Breast epithelium (tissue), 3 donors: Measurements from ENCODE around the gene ASPDH.

Experiments
- POLR2A ChIP-seq: fragments of 450-650 bp; IDR thresholded peaks from one replicate; pipeline ENCODE4 v1.6.1; 2016; ENCODE audit warnings: antibody characterized with exemption, mild to moderate bottlenecking, moderate library complexity
- POLR2AphosphoS5 ChIP-seq, 3 donors: sonication (generic); formaldehyde crosslinking; IDR thresholded peaks; one replicate each; pipeline ENCODE4 v1.6.1; 2017; ENCODE audit warnings: antibody characterized with exemption in 3 of 3
- TF ChIP-seq, protein P1 (sequence below), 3 donors: fragments of 450-650 bp; IDR thresholded peaks; one replicate each; pipeline ENCODE4 v1.5.1; 2016 to 2017; ENCODE audit warnings: antibody characterized with exemption in 3 of 3, mild to moderate bottlenecking in 3 of 3, moderate library complexity in 3 of 3

- TF ChIP-seq, protein P1, sequence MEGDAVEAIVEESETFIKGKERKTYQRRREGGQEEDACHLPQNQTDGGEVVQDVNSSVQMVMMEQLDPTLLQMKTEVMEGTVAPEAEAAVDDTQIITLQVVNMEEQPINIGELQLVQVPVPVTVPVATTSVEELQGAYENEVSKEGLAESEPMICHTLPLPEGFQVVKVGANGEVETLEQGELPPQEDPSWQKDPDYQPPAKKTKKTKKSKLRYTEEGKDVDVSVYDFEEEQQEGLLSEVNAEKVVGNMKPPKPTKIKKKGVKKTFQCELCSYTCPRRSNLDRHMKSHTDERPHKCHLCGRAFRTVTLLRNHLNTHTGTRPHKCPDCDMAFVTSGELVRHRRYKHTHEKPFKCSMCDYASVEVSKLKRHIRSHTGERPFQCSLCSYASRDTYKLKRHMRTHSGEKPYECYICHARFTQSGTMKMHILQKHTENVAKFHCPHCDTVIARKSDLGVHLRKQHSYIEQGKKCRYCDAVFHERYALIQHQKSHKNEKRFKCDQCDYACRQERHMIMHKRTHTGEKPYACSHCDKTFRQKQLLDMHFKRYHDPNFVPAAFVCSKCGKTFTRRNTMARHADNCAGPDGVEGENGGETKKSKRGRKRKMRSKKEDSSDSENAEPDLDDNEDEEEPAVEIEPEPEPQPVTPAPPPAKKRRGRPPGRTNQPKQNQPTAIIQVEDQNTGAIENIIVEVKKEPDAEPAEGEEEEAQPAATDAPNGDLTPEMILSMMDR (IDR thresholded peaks at IDR 0.05) = no peak
- TF ChIP-seq POLR2A = no peak
- TF ChIP-seq POLR2AphosphoS5 (IDR thresholded peaks at IDR 0.05) = no peak
Observed at GRCh38 chr19:50500753-50501151, 13.0 kb downstream of the ASPDH start.
